A549 (cell line): ENCODE results near the gene MRPL42. TPM values are rescaled to one million over a fixed set of nuclear protein-coding genes. Genes with fewer than 3 reads are reported as not detected.
A peak's percentile ranks its signal among the peaks of the same experiment; 100 is the strongest.

ENCODE experiments used
- ATAC-seq, 2 experiments: fragments of 200-7000 bp in 1 of 2; fragments of >200 bp in 1 of 2; cut with Nextera tagmentation in 1 of 2; cut with Tn5 transposase in 1 of 2; 3 replicates each; pipeline versions ENCODE4 v1.8.0 to v1.9.1; 2018 to 2020; ENCODE audit warnings: mild to moderate bottlenecking in 1 of 2, moderate library complexity in 1 of 2
- CTCF ChIA-PET: fragments of 300-600 bp; sonication (Branson Sonifier 250); formaldehyde crosslinking; extraction: SDS; loops from one replicate; lab custom pipeline; 2021; ENCODE audit warnings: antibody characterized with exemption, inconsistent platforms; lab: Yijun Ruan, JAX
- POLR2A ChIA-PET: fragments of 350-600 bp; formaldehyde crosslinking; extraction: SDS; loops from one replicate; lab custom pipeline; 2021; ENCODE audit warnings: antibody characterized with exemption, inconsistent platforms; lab: Yijun Ruan, JAX
- DNase-seq, 2 experiments: peaks; one replicate each; pipeline versions ENCODE4 v3.0.0 to v3.0.0-alpha.2; 2011 to 2016; ENCODE audit warnings: low read depth in 1 of 2, low spot score in 1 of 2
- FAIRE-seq: peaks from 2 replicates; lab custom pipeline; 2011; peaks lifted over from hg19 to GRCh38; lab: Jason Lieb, UNC
- H3K27ac ChIP-seq, 2 experiments: fragments of >200 bp; sonication (Bioruptor Twin); formaldehyde crosslinking; 3 replicates each; pipeline ENCODE4 v1.5.1; 2016 to 2017
- H3K4me1 ChIP-seq: fragments of >200 bp; sonication (Bioruptor Twin); formaldehyde crosslinking; 3 replicates; pipeline ENCODE4 v1.6.1; 2016
- H3K4me2 ChIP-seq: fragments of >200 bp; sonication (Bioruptor Twin); formaldehyde crosslinking; 3 replicates; pipeline ENCODE4 v1.6.1; 2016
- H3K4me3 ChIP-seq: fragments of >200 bp; sonication (Bioruptor Twin); formaldehyde crosslinking; 3 replicates; pipeline ENCODE4 v1.5.1; 2016
- H3K9me3 ChIP-seq: fragments of >200 bp; sonication (Bioruptor Twin); formaldehyde crosslinking; 3 replicates; pipeline ENCODE4 v1.6.1; 2016
- CBX2 ChIP-seq: fragments of 200-600 bp; sonication (generic); IDR thresholded peaks from 2 replicates; pipeline ENCODE4 v1.6.1; 2016; ENCODE audit warnings: low read depth, mild to moderate bottlenecking, borderline replicate concordance
- CEBPB ChIP-seq, 2 experiments: fragments of >200 bp in 1 of 2; sonication (Bioruptor Twin) in 1 of 2; formaldehyde crosslinking in 1 of 2; IDR thresholded peaks; 2 replicates each; pipeline ENCODE4 v1.6.1; 2012 to 2016
- EP300 ChIP-seq, 2 experiments: fragments of >200 bp; sonication (Bioruptor Twin); formaldehyde crosslinking; IDR thresholded peaks; 2 replicates in 1 of 2; 3 replicates in 1 of 2; pipeline ENCODE4 v1.6.1; 2016 to 2017
- FOSL2 ChIP-seq, 2 experiments: fragments of 450-650 bp in 1 of 2; fragments of >200 bp in 1 of 2; sonication (Bioruptor Twin) in 1 of 2; formaldehyde crosslinking; IDR thresholded peaks; 2 replicates each; pipeline versions ENCODE4 v1.5.0 to v1.6.1; 2016 to 2020; ENCODE audit warnings: mild to moderate bottlenecking in 1 of 2, moderate library complexity in 1 of 2
- GATA3 ChIP-seq: IDR thresholded peaks from 2 replicates; pipeline ENCODE4 v1.6.1; 2012; ENCODE audit warnings: borderline replicate concordance
- HEYL ChIP-seq: fragments of 250-450 bp; sonication (Bioruptor Pico); IDR thresholded peaks from 2 replicates; pipeline ENCODE4 v1.8.0; 2021; ENCODE audit warnings: mild to moderate bottlenecking, moderate library complexity
- HOXA7 ChIP-seq: fragments of 250-450 bp; sonication (Bioruptor Pico); IDR thresholded peaks from 2 replicates; pipeline ENCODE4 v1.5.0; 2020; ENCODE audit warnings: mild to moderate bottlenecking, moderate library complexity
- HOXB5 ChIP-seq: fragments of 250-450 bp; sonication (Bioruptor Pico); IDR thresholded peaks from 2 replicates; pipeline ENCODE4 v1.5.0; 2020; ENCODE audit warnings: mild to moderate bottlenecking, moderate library complexity
- MAFK ChIP-seq: fragments of 450-650 bp; IDR thresholded peaks from 2 replicates; pipeline ENCODE4 v1.6.1; 2014; ENCODE audit not compliant: partially characterized antibody
- MAZ ChIP-seq: fragments of 150-350 bp; IDR thresholded peaks from 2 replicates; pipeline ENCODE4 v1.6.1; 2014; ENCODE audit warnings: antibody characterized with exemption, low read depth, low read length, borderline replicate concordance
- NFE2L2 ChIP-seq: fragments of 150-350 bp; conservative IDR thresholded peaks from 2 replicates; pipeline ENCODE4 v1.6.1; 2014; ENCODE audit warnings: low read length
- POLR2AphosphoS2 ChIP-seq: conservative IDR thresholded peaks from 2 replicates; pipeline ENCODE4 v1.6.1; 2012; ENCODE audit warnings: low read length, improper control_type of control experiment, inconsistent platforms
- RCOR1 ChIP-seq: fragments of 150-350 bp; IDR thresholded peaks from 2 replicates; pipeline ENCODE4 v1.6.1; 2014; ENCODE audit warnings: antibody characterized with exemption, low read length, low read depth
- RFX5 ChIP-seq: fragments of 450-650 bp; IDR thresholded peaks from 2 replicates; pipeline ENCODE4 v1.7.1; 2014; ENCODE audit warnings: antibody characterized with exemption, mild to moderate bottlenecking, moderate library complexity
- WGBS: methylation state at CpG from one replicate; pipeline ENCODE4 v1.1.6; 2017; ENCODE audit errors: missing lambda C conversion rate; 5-methylcytosine and 5-hydroxymethylcytosine counted together
- polyA plus RNA-seq, 4 experiments: library from polyadenylated mRNA; depleted of rRNA in 3 of 4; stranded (reverse); fragments of >200 nt; fragmentation: RNase III in 1 of 4; extraction: RNeasy Plus Mini Kit Qiagen cat#74134 plus additional on column Dnase treatment in 1 of 4; gene quantifications; 2 replicates in 3 of 4; 3 replicates in 1 of 4; pipeline ENCODE4 v1.2.3, GENCODE V29; 2011 to 2017
- TF ChIP-seq, protein P1 (sequence below): fragments of 150-350 bp; IDR thresholded peaks from 2 replicates; pipeline ENCODE4 v1.6.1; 2014; ENCODE audit warnings: low read depth, mild to moderate bottlenecking, low read length
- TF ChIP-seq, protein P2 (sequence below): IDR thresholded peaks from 2 replicates; pipeline ENCODE4 v1.6.1; 2012
- TF ChIP-seq, protein P3 (sequence below): IDR thresholded peaks from 2 replicates; pipeline ENCODE4 v1.6.1; 2012; ENCODE audit warnings: low read depth, borderline replicate concordance
- TF ChIP-seq, protein P4 (sequence below): IDR thresholded peaks from 2 replicates; pipeline ENCODE4 v1.6.1; 2012

The MRPL42 gene
- polyA plus RNA-seq, 2 of the 4 experiments (the other 2 are of a cell fraction): 73.6 to 201 TPM

DNA sequence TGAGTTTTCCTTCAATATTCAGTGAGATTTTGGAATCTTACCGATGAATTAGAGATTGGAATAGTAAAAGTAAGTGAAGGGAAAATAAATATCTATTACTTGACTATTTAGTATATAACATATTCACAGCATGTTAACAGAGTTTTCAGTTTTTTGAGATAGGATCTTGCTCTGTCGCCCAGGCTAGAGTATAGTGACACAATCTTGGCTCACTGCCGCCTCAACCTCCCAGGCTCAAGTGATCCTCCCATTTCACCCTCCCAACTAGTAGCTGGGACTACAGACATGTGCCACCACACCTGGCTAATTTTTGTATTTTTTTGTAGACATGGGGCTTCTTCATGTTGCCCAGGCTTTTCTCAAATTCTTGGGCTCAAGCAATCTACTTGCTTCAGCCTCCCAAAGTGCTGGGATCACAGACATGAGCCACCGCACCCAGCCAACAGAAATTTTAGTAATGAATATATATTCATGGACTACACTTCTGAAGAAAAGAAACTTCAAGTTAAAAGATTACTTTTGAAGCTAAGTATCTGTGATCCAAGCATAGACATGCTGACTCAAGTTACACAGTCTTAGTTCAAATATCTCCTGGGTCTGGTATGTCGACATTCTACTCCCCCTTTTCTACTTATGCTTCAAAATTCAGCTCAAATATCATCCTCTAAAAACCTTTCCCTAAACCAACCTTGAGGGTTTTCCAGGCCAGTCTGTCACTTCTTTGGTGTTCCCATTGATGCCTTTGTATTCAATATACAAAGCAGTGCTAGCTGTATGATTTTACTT, 39.3 kb upstream of the MRPL42 start:
- Histone ChIP-seq H3K27ac (peak overlapping the region in 1 of 2 experiments; percentile 50; a peak in 2 of 6 replicates), H3K4me2 (peak overlapping the region; percentile 42), H3K9me3 (no peaks in the 10 kb centered on the region), H3K4me1 (peaks cover 52% of the 10 kb centered on the region), H3K4me3 (no peak overlapping the region)
- DNase-seq (no peak), FAIRE-seq (no peak), ATAC-seq (peak; percentile 34 to 49; a peak in 3 of 6 replicates)
- CTCF ChIA-PET: interaction anchor here (1.0 to 4.4 kb wide), 5 partner anchors 8 to 674 kb away, joined by 3 to 29 read pairs (median 3); partner anchors contain the start of gene MRPL42
- WGBS: 73% methylated on average over 5 of the region's 5 CpGs
- POLR2A ChIA-PET: no interaction called here
- TF ChIP-seq, protein P1, sequence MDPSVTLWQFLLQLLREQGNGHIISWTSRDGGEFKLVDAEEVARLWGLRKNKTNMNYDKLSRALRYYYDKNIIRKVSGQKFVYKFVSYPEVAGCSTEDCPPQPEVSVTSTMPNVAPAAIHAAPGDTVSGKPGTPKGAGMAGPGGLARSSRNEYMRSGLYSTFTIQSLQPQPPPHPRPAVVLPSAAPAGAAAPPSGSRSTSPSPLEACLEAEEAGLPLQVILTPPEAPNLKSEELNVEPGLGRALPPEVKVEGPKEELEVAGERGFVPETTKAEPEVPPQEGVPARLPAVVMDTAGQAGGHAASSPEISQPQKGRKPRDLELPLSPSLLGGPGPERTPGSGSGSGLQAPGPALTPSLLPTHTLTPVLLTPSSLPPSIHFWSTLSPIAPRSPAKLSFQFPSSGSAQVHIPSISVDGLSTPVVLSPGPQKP: no peak
- TF ChIP-seq MAFK: no peak
- TF ChIP-seq EP300 (IDR thresholded peaks at IDR 0.05): no peak
- TF ChIP-seq, all 56 proteins: peak for 0

DNA sequence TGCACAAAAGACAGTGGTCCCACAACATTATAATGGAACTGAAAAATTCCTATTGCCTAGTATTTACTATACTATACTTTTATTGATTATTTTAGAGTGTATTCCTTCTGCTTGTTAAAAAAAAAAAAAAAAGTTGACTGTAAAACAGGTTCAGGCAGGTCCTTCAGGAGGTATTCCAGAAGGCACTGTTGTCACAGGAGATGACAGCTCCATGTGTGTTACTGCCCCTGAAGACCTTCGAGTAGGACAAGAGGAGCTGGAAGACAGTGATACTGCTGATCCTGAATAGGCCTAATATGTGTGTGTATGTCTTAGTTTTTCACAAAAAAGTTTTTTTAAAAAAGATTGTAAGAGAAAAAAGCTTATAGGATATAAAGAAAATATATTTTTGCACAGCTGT, 37.9 kb upstream of the MRPL42 start:
- WGBS: 53% methylated on average over 1 of the region's 1 CpG
- H3K9me3 ChIP-seq: no peaks in the 10 kb centered on the region
- H3K27ac ChIP-seq: no peak overlapping the region
- DNase-seq (no peak), FAIRE-seq (no peak), ATAC-seq (no peak)
- H3K4me2 ChIP-seq: no peak overlapping the region
- TF ChIP-seq HEYL (CRISPR knock-in tag) (no peak), FOSL2 (IDR thresholded peaks at IDR 0.05) (no peak), FOSL2 (CRISPR knock-in tag; IDR thresholded peaks at IDR 0.05) (no peak), EP300 (IDR thresholded peaks at IDR 0.05) (no peak), POLR2AphosphoS2 (no peak), GATA3 (no peak)
- TF ChIP-seq, protein P1: no peak
- H3K4me1 ChIP-seq: peaks cover 38% of the 10 kb centered on the region
- CTCF ChIA-PET: interaction anchor here (4.4 kb wide), 1 partner anchor 9 kb away, joined by 29 read pairs; no protein-coding TSS in a partner anchor
- no peak overlapping the region for H3K4me3 ChIP-seq
- POLR2A ChIA-PET: no interaction called here

DNA sequence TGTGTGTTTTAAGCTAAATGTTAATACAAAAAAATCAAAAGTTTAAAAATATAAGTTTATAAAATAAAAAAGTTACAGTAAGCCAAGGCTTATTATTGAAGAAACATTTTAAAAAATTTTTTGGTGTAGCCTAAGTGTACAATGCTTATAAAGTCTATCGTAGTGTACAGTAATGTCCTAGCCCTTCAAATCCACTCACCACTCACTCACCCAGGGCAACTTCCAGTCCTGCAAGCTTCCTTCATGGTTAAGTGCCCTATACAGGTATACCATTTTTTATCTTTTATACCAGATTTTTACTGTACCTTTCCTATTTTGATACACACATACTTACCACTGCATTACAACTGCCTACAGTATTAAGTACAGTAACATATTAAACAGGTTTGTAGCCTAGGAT, 37.5 kb upstream of the MRPL42 start:
- FAIRE-seq (no peak), ATAC-seq (peak in 1 of 2 experiments; percentile 34; a peak in 3 of 6 replicates), DNase-seq (no peak)
- Histone ChIP-seq H3K4me3 (no peak overlapping the region), H3K4me2 (no peak overlapping the region), H3K9me3 (no peaks in the 10 kb centered on the region), H3K4me1 (peaks cover 38% of the 10 kb centered on the region), H3K27ac (no peak overlapping the region)
- POLR2A ChIA-PET: no interaction called here
- WGBS: 87% methylated on average over 1 of the region's 1 CpG
- TF ChIP-seq CBX2: no peak
- TF ChIP-seq FOSL2 (IDR thresholded peaks at IDR 0.05): no peak
- TF ChIP-seq FOSL2 (CRISPR knock-in tag; IDR thresholded peaks at IDR 0.05): no peak
- TF ChIP-seq, protein P2, sequence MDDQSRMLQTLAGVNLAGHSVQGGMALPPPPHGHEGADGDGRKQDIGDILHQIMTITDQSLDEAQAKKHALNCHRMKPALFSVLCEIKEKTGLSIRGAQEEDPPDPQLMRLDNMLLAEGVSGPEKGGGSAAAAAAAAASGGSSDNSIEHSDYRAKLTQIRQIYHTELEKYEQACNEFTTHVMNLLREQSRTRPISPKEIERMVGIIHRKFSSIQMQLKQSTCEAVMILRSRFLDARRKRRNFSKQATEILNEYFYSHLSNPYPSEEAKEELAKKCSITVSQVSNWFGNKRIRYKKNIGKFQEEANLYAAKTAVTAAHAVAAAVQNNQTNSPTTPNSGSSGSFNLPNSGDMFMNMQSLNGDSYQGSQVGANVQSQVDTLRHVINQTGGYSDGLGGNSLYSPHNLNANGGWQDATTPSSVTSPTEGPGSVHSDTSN: no peak
- TF ChIP-seq NFE2L2: no peak
- no peak for TF ChIP-seq RFX5
- TF ChIP-seq, protein P3, sequence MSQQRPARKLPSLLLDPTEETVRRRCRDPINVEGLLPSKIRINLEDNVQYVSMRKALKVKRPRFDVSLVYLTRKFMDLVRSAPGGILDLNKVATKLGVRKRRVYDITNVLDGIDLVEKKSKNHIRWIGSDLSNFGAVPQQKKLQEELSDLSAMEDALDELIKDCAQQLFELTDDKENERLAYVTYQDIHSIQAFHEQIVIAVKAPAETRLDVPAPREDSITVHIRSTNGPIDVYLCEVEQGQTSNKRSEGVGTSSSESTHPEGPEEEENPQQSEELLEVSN: no peak
- no peak for TF ChIP-seq MAZ
- no peak for TF ChIP-seq HOXB5
- TF ChIP-seq CEBPB (IDR thresholded peaks at IDR 0.05): no peak
- TF ChIP-seq RCOR1: no peak
- no peak for TF ChIP-seq GATA3
- TF ChIP-seq HOXA7: no peak
- TF ChIP-seq, protein P4, sequence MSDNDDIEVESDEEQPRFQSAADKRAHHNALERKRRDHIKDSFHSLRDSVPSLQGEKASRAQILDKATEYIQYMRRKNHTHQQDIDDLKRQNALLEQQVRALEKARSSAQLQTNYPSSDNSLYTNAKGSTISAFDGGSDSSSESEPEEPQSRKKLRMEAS: no peak
- CTCF ChIA-PET: interaction anchor here (4.4 kb wide), 1 partner anchor 10 kb away, joined by 29 read pairs; no protein-coding TSS in a partner anchor
